ENCODE measurements around the gene NYNRIN.

The NYNRIN gene

DNA sequence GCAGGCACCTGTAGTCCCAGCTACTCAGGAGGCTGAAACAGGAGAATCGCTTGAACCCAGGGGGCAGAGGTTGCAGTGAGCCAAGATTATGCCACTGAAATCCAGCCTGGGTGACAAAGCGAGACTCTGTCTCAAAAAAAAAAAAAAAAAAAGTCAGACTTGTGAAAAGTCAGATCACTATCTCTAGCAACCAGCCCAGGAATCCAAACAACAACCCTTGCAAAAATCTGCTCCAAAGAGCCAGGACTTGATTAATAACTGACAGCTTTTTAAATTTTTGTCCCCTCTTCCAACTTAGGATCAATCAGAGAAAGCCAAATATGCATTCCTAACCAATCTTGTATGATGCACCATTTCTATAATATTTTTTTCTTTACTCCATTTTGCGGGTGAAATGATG, 38.5 kb upstream of the NYNRIN start:
- Histone ChIP-seq H3K4me2 (ENCODE audit: low read depth, low read length, poor library complexity, severe bottlenecking) (no peak overlapping the region), H3K9me2 (replicated peaks; ENCODE audit: low read depth, low read length) (no peaks in the 10 kb centered on the region), H2AFZ (ENCODE audit: low read length) (no peak overlapping the region), H3K4me1 (ENCODE audit: insufficient read depth, low read length, poor library complexity, severe bottlenecking) (peaks cover 5% of the 10 kb centered on the region), H4K20me1 (ENCODE audit: insufficient read depth, low read length, poor library complexity, severe bottlenecking) (no peaks in the 10 kb centered on the region), H3K9me3 (ENCODE audit: insufficient read depth, low read depth, low read length) (no peaks in the 10 kb centered on the region), H3K4me3 (ENCODE audit: low read length, poor library complexity, severe bottlenecking) (no peak overlapping the region), H3F3A (ENCODE audit: low read depth) (no peaks in the 10 kb centered on the region), H3K79me2 (ENCODE audit: insufficient read depth, low read length) (no peaks in the 10 kb centered on the region), H3K36me3 (ENCODE audit: insufficient read depth, low read length) (no peaks in the 10 kb centered on the region), H3K27me3 (ENCODE audit: insufficient read depth, low read length, poor library complexity, severe bottlenecking) (no peaks in the 10 kb centered on the region), H3K9ac (ENCODE audit: low read depth, low read length, poor library complexity, severe bottlenecking) (no peak overlapping the region)
- no peak for TF ChIP-seq CTCF (conservative IDR thresholded peaks at IDR 0.05; ENCODE audit: low read length)
- no peak for TF ChIP-seq EZH2phosphoT487 (IDR thresholded peaks at IDR 0.05; ENCODE audit: borderline replicate concordance)

- Histone ChIP-seq H3K9ac (ENCODE audit: low read depth, low read length, poor library complexity, severe bottlenecking) (no peak overlapping the region), H3K4me3 (ENCODE audit: low read length, poor library complexity, severe bottlenecking) (no peak overlapping the region), H3F3A (ENCODE audit: low read depth) (no peaks in the 10 kb centered on the region), H3K36me3 (ENCODE audit: insufficient read depth, low read length) (no peaks in the 10 kb centered on the region), H3K9me3 (ENCODE audit: insufficient read depth, low read depth, low read length) (no peaks in the 10 kb centered on the region), H2AFZ (ENCODE audit: low read length) (no peak overlapping the region), H3K27me3 (ENCODE audit: insufficient read depth, low read length, poor library complexity, severe bottlenecking) (no peaks in the 10 kb centered on the region), H3K4me1 (ENCODE audit: insufficient read depth, low read length, poor library complexity, severe bottlenecking) (peaks cover 13% of the 10 kb centered on the region), H3K4me2 (ENCODE audit: low read depth, low read length, poor library complexity, severe bottlenecking) (no peak overlapping the region), H3K9me2 (replicated peaks; ENCODE audit: low read depth, low read length) (no peaks in the 10 kb centered on the region), H4K20me1 (ENCODE audit: insufficient read depth, low read length, poor library complexity, severe bottlenecking) (no peaks in the 10 kb centered on the region), H3K79me2 (ENCODE audit: insufficient read depth, low read length) (no peaks in the 10 kb centered on the region)
- TF ChIP-seq EZH2phosphoT487 (IDR thresholded peaks at IDR 0.05; ENCODE audit: borderline replicate concordance), result no peak
- TF ChIP-seq CTCF (conservative IDR thresholded peaks at IDR 0.05; ENCODE audit: low read length), result no peak
Observed at GRCh38 chr14:24361326-24361725, 37.5 kb upstream of the NYNRIN start.

DNA sequence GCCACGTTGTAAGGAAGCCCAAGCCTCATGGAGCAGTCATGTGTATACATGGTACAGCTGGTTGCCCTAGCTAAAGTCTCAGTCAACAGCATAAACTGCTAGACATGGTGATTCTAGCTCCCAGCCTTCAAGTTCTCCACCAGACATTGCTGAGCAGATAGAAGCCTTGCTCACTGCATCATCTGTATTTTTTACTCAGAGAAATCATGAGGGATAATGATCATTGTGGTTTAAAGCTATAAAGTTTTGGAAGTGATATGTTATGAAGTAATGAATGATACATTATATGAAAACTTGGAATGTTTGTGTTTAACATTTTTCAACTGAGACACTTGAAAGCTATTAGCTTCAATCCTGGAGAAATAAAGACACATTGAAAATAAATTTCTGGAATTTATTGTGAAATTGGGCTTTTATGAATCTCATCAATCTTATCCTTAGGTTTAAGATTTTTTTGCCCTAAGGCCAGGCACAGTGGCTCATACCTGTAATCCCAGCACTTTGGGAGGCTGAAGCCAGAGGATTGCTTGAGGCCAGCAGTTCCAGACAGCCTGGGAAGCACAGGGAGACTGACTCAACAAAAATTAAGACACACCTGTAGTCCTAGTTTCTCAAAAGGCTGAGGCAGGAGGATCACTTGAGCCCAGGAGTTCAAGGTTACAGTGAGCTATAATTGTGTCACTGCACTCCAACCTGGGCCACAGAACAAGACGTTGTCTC, 36.4 kb upstream of the NYNRIN start:
- Histone ChIP-seq H2AFZ (ENCODE audit: low read length) (no peak overlapping the region), H3K36me3 (ENCODE audit: insufficient read depth, low read length) (no peaks in the 10 kb centered on the region), H3K27me3 (ENCODE audit: insufficient read depth, low read length, poor library complexity, severe bottlenecking) (no peaks in the 10 kb centered on the region), H3K4me1 (ENCODE audit: insufficient read depth, low read length, poor library complexity, severe bottlenecking) (peaks cover 16% of the 10 kb centered on the region), H3K9ac (ENCODE audit: low read depth, low read length, poor library complexity, severe bottlenecking) (no peak overlapping the region), H3K9me3 (ENCODE audit: insufficient read depth, low read depth, low read length) (no peaks in the 10 kb centered on the region), H4K20me1 (ENCODE audit: insufficient read depth, low read length, poor library complexity, severe bottlenecking) (no peaks in the 10 kb centered on the region), H3F3A (ENCODE audit: low read depth) (no peaks in the 10 kb centered on the region), H3K79me2 (ENCODE audit: insufficient read depth, low read length) (no peaks in the 10 kb centered on the region), H3K4me2 (ENCODE audit: low read depth, low read length, poor library complexity, severe bottlenecking) (no peak overlapping the region), H3K9me2 (replicated peaks; ENCODE audit: low read depth, low read length) (no peaks in the 10 kb centered on the region), H3K4me3 (ENCODE audit: low read length, poor library complexity, severe bottlenecking) (no peak overlapping the region)
- no peak for TF ChIP-seq EZH2phosphoT487 (IDR thresholded peaks at IDR 0.05; ENCODE audit: borderline replicate concordance)
- TF ChIP-seq CTCF (conservative IDR thresholded peaks at IDR 0.05; ENCODE audit: low read length), result no peak

Data from Loucy (cell line).